ENCODE data around the gene ZNF134. TPM values are rescaled to one million over a fixed set of nuclear protein-coding genes. Genes with fewer than 3 reads are reported as not detected.
A peak's percentile ranks its signal among the peaks of the same experiment; 100 is the strongest.

ZNF134 gene
- total and polyA plus RNA-seq, 3 donors from 2014 or later: 11.2 to 41.7 (median 37.6) TPM

GRCh38 chr19:57576661-57577060 is 37.4 kb upstream of the ZNF134 start:
- intact Hi-C loops (cut with DNase I; ENCODE audit: low total_unique reads): no loop called here
- Histone ChIP-seq H3K9me3 (no peaks in the 10 kb centered on the region), H3K36me3 (ENCODE audit: low read depth, missing control alignments) (no peaks in the 10 kb centered on the region), H3K27me3 (no peaks in the 10 kb centered on the region), H3K4me1 (peaks cover 5% of the 10 kb centered on the region), H3K27ac (no peak overlapping the region), H3K4me3 (no peak overlapping the region)
- no peak for DNase-seq
- TF ChIP-seq POLR2A (IDR thresholded peaks at IDR 0.05) (no peak), CTCF (IDR thresholded peaks at IDR 0.05) (no peak)

DNA sequence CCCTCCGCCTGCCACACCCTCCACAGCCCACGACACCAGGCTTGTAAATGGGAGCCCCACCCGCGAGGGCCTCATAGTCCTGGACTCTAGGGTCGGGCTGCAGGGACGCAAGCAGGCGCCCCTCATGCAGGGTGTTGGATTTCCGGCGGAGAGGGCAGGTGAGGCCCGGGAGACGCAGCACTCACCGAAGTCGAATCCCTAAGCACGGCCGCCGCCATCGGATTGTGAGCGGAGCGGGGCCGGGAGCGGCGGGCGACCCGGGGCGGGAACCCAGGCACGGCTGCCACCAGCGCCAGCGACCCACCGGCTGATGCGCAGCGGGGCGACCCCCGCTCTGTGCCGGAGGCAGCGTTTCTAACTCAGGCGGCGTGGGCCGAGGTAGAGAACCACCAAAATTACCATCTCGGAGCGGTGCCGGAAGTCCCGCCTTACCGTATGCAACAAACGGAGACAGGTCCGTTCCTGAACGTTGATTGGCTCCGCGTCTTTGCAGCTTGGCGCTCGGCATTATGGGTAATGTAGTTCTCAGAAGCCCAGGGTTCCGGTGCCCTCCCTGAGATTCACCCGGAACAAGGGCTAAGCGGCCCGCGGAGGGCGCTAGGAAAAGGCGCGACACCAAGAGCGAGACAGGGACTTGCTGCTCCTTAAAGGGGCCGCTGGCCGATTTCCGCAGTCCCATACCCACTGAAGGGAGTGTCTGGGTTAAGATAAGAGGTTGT is 35.4 kb upstream of the ZNF134 start, which contains the start of gene ZNF416:
Gene ZNF416 (minus strand): TSS at position 425 of the 719 bp plus-strand sequence. CDS start 207 bp downstream, at position 218.
- Histone ChIP-seq H3K9me3 (no peaks in the 10 kb centered on the region), H3K27ac (peak within 1 kb of the TSS; percentile 63 to 64), H3K4me1 (peaks cover 5% of the 10 kb centered on the region), H3K27me3 (no peaks in the 10 kb centered on the region), H3K4me3 (peak within 1 kb of the TSS; percentile 92 to 95), H3K36me3 (ENCODE audit: low read depth, missing control alignments) (no peaks in the 10 kb centered on the region)
- peak; percentile 100 for DNase-seq
- no peak for TF ChIP-seq POLR2A (IDR thresholded peaks at IDR 0.05)
- peak in 1 of 3 experiments; percentile 22 for TF ChIP-seq CTCF (IDR thresholded peaks at IDR 0.05)
- intact Hi-C loops (cut with DNase I; ENCODE audit: low total_unique reads): no loop called here
- 0 to 7% methylated on average over 3 to 60 of the region's 62 CpGs for WGBS, 2 donors

- WGBS, 2 donors: 17 to 22% methylated on average over 8 to 21 of the region's 21 CpGs
- TF ChIP-seq POLR2A (IDR thresholded peaks at IDR 0.05) (no peak), CTCF (IDR thresholded peaks at IDR 0.05) (no peak)
- H3K9me3 ChIP-seq: no peaks in the 10 kb centered on the region
- H3K36me3 ChIP-seq (ENCODE audit: low read depth, missing control alignments): no peaks in the 10 kb centered on the region
- H3K27ac ChIP-seq: peak overlapping the region in 1 of 2 donors; percentile 28
- no peaks in the 10 kb centered on the region for H3K4me1 ChIP-seq
- intact Hi-C loops (cut with DNase I; ENCODE audit: low total_unique reads): no loop called here
- no peaks in the 10 kb centered on the region for H3K27me3 ChIP-seq
- H3K4me3 ChIP-seq: peak overlapping the region; percentile 55 to 73
- no peak for DNase-seq
These were observed 30.9 kb upstream of the ZNF134 start for GRCh38 chr19:57583104-57583520.

- peak within 1 kb of the TSS; percentile 55 to 73 for H3K4me3 ChIP-seq
- TF ChIP-seq CTCF (IDR thresholded peaks at IDR 0.05) (no peak), POLR2A (IDR thresholded peaks at IDR 0.05) (no peak)
- H3K27me3 ChIP-seq: no peaks in the 10 kb centered on the region
- no peaks in the 10 kb centered on the region for H3K36me3 ChIP-seq (ENCODE audit: low read depth, missing control alignments)
- no peaks in the 10 kb centered on the region for H3K9me3 ChIP-seq
- peak; percentile 97 for DNase-seq
- 3% methylated on average over 61 of the region's 76 CpGs; no CpG with 5 or more reads in 1 of the 2 donors for WGBS, 2 donors
- intact Hi-C loops (cut with DNase I; ENCODE audit: low total_unique reads): no loop called here
- H3K4me1 ChIP-seq: no peaks in the 10 kb centered on the region
- peak within 1 kb of the TSS in 1 of 2 donors; percentile 28 for H3K27ac ChIP-seq
These were observed 30.3 kb upstream of the ZNF134 start, which contains the start of gene ZIK1 for GRCh38 chr19:57583521-57584416. Gene ZIK1, plus strand, starts transcription at chr19:57584145. Its CDS starts 212 bp downstream, at chr19:57584357.

All from testis (tissue), 3 donors.